GM13976 (cell line): ENCODE data around the gene FOXP2.

ENCODE experiments used
- DNase-seq: peaks from one replicate; pipeline ENCODE4 v3.0.0; 2012; ENCODE audit warnings: low spot score
- in situ Hi-C: fragments of 300-500 bp; cut with MboI; formaldehyde crosslinking; loops from one replicate; pipeline ENCODE4 v1.12.0; 2022; ENCODE audit warnings: low sequenced_read_pairs, mixed read lengths, inconsistent platforms; ENCODE audit not compliant: unreplicated experiment
- TF ChIP-seq, protein P1 (sequence below): IDR thresholded peaks from 2 replicates; pipeline ENCODE4 v1.5.1; 2012; ENCODE audit warnings: borderline replicate concordance, mild to moderate bottlenecking; ENCODE audit not compliant: insufficient read depth; ENCODE audit errors: extremely low read depth, missing control alignments, control extremely low read depth

The FOXP2 gene

DNA sequence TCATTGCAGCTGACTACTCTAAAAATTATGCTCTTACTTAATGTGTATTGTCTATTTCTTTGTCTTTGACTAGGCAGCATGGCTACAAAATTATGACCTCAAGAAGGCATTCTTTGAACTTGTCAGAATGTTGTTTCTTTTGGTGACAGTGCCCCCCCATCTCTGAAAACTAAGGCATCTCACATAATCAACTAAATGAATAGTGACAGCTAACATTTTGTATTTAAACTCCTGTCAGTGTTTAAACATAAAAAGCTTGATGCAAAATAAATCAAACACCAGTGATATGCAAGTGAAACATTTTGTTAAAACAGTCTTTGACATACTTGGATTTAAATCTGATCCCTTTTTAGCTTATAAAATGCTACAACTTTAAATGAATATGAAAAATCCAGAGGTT, 233.5 kb downstream of the FOXP2 start:
- no peak for DNase-seq
- in situ Hi-C loops, result no loop called here
- TF ChIP-seq, protein P1, sequence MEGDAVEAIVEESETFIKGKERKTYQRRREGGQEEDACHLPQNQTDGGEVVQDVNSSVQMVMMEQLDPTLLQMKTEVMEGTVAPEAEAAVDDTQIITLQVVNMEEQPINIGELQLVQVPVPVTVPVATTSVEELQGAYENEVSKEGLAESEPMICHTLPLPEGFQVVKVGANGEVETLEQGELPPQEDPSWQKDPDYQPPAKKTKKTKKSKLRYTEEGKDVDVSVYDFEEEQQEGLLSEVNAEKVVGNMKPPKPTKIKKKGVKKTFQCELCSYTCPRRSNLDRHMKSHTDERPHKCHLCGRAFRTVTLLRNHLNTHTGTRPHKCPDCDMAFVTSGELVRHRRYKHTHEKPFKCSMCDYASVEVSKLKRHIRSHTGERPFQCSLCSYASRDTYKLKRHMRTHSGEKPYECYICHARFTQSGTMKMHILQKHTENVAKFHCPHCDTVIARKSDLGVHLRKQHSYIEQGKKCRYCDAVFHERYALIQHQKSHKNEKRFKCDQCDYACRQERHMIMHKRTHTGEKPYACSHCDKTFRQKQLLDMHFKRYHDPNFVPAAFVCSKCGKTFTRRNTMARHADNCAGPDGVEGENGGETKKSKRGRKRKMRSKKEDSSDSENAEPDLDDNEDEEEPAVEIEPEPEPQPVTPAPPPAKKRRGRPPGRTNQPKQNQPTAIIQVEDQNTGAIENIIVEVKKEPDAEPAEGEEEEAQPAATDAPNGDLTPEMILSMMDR, result no peak

DNA sequence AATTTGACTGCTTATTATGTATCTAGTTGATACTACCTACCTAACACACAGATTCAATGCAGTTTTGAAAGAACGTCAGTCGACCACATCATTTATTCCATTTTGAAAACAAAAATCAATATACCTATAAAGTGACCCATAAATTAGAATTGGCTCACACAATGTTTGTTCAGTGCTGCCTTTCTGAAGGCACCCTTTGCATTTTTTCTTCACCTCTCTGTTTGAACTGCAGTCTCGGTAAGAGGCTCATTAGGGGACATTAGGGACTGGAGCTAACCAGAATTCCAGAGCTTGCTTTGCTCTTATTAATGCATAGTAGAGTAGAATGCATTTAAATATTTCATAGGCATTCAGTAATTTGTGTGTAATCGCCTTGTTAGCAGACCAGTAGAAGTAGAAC, 234.1 kb downstream of the FOXP2 start:
- TF ChIP-seq, protein P1, result no peak
- in situ Hi-C loops, result no loop called here
- no peak for DNase-seq

DNA sequence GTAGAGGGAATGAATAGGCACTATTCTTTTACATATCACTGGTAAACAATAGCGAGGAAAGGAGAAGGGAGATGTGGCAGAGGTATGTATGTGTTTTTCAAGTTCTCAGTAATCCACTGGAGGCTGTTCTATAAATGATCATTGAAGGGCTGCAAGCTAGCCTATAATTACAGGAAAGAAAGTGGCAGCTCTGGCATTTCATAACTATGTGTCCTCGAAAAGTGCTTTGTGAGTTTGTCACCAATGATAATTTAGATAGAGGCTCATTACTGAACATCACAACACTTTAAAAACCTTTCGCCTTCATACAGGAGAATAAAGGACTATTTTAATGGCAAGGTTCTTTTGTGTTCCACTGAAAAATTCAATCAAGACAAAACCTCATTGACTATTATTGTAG, 235.1 kb downstream of the FOXP2 start:
- TF ChIP-seq, protein P1, result no peak
- no peak for DNase-seq
- in situ Hi-C loops, result no loop called here

DNA sequence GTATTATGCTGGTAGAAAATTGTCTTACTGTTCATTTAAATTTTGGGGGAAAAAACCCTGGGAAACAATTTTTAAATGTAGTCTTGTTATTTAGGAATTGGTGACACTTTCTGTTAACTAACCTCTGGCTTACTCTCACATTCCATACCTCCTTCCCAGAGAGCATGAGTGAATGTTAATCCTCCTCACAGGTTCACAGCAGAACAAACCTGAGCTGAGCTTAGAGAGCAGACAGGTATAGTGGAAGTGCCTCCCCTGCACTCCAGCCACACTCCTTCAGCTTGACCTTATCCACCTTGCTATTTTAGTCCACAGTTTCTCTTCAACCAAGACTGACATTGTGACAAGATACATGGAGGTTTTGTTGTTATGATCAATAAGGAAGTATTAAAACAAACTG, 235.9 kb downstream of the FOXP2 start:
- in situ Hi-C loops, result no loop called here
- TF ChIP-seq, protein P1, result no peak
- no peak for DNase-seq

DNA sequence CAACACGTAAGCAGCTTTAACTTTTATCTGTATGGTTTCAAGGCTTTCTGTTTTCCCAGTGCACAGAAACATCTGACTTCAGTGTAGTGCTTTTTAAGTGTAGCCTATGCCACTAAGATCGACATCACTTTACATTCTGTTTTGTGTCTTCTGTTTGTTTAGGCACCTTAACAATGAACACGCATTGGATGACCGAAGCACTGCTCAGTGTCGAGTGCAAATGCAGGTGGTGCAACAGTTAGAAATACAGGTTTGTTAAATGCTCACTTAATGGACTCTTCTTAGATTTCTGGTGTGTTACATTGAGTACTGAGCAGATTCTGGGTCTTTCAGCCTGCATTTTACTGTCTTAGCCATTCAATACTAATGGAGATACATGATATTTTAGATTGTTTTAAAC, 237.4 kb downstream of the FOXP2 start:
- TF ChIP-seq, protein P1, result no peak
- no peak for DNase-seq
- in situ Hi-C loops, result no loop called here

DNA sequence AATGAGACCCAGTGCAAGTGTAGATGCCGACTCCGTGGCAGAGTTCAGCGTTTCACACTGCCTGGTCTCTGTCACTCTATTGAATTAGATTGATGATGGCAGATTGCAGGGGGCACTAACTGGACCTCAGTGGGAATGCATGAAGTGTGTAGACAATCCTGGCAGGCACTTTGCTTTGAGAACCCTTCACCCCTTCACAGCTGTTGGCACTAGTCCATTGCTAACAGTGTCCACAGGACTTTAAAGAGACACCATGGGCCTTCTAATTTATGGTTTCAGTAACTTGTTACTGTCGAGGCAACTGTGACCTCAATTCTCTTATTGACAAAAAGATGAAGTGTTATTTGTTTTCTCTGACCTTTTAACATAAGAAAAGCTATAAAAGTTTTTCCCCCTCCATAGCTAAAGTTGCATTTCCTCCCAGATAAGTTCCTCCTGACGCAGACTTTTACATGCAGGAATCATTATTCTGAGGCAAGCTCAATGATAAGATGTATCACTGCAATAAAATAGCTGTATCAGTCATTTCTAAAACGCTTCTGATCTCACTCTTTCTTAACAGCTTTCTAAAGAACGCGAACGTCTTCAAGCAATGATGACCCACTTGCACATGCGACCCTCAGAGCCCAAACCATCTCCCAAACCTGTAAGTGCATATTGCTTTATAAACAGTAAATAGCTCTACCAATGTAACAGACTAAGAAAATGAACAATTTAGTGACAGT, 238.9 kb downstream of the FOXP2 start:
- no peak for DNase-seq
- in situ Hi-C loops, result no loop called here
- TF ChIP-seq, protein P1, result no peak
